Mucosa of rectum (tissue), 2 donors: Measurements from ENCODE around the gene GLB1L.

Experiments used
- H3K27ac ChIP-seq, 2 donors: one replicate each; pipeline ENCODE4 v1.7.0; 2013; ENCODE audit warnings: inconsistent platforms in 2 of 2, low read depth in 2 of 2, low read length in 2 of 2
- H3K27me3 ChIP-seq, 2 donors: one replicate each; pipeline ENCODE4 v1.7.0; 2013; ENCODE audit warnings: low read length in 2 of 2; ENCODE audit not compliant: control insufficient read depth in 2 of 2, insufficient read depth in 2 of 2
- H3K36me3 ChIP-seq, 2 donors: one replicate each; pipeline ENCODE4 v1.7.0; 2013; ENCODE audit warnings: low read length in 2 of 2; ENCODE audit not compliant: control insufficient read depth in 2 of 2, insufficient read depth in 2 of 2
- H3K4me1 ChIP-seq, 2 donors: one replicate each; pipeline ENCODE4 v1.7.0; 2013; ENCODE audit warnings: low read length in 2 of 2, mild to moderate bottlenecking in 1 of 2; ENCODE audit not compliant: control insufficient read depth in 2 of 2, insufficient read depth in 2 of 2
- H3K4me3 ChIP-seq, 2 donors: one replicate each; pipeline ENCODE4 v1.7.0; 2013; ENCODE audit warnings: low read length in 2 of 2
- H3K9ac ChIP-seq, 2 donors: one replicate each; pipeline ENCODE4 v1.7.0; 2013; ENCODE audit warnings: low read length in 2 of 2, low read depth in 1 of 2, mild to moderate bottlenecking in 1 of 2
- H3K9me3 ChIP-seq, 2 donors: one replicate each; pipeline ENCODE4 v1.7.0; 2013; ENCODE audit warnings: low read length in 2 of 2; ENCODE audit not compliant: control insufficient read depth in 2 of 2
- donor health status: healthy.
- donor health status: Normal muscosa, but diverticular disease.

Gene GLB1L

GRCh38 chr2:219281588-219281987 is 36.3 kb upstream of the GLB1L start:
- Histone ChIP-seq H3K9me3 (no peaks in the 10 kb centered on the region), H3K27me3 (no peaks in the 10 kb centered on the region), H3K36me3 (peaks cover 28 to 36% of the 10 kb centered on the region in 2 donors), H3K4me3 (no peak overlapping the region), H3K27ac (no peak overlapping the region), H3K4me1 (peaks cover 23 to 26% of the 10 kb centered on the region in 2 donors), H3K9ac (no peak overlapping the region)

DNA sequence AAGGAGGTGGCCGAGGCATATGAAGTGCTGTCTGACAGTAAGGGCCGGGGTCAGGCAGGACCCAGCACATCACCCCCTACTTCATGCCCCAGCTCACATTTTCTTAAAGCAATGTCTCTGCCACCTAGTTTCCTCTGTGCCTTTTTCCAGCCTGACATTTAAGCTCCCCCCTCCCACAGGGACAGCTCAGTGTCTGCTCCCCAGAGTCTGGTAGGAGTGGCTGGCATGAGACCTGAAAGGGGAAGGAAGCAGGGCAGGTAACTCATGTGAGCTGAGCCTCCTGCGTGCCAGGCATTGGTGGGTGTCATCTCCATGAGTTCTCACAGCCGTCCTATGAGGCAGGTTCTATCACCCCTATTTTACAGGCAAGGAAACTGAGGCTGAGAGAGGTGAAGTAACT is 35.4 kb upstream of the GLB1L start:
- Histone ChIP-seq H3K9ac (no peak overlapping the region), H3K4me3 (no peak overlapping the region), H3K4me1 (peaks cover 23 to 26% of the 10 kb centered on the region in 2 donors), H3K27ac (no peak overlapping the region), H3K36me3 (peaks cover 28 to 35% of the 10 kb centered on the region in 2 donors), H3K27me3 (no peaks in the 10 kb centered on the region), H3K9me3 (no peaks in the 10 kb centered on the region)

- peak overlapping the region; percentile 91 to 94 for H3K9ac ChIP-seq
- peaks cover 23 to 26% of the 10 kb centered on the region in 2 donors for H3K4me1 ChIP-seq
- peak overlapping the region; percentile 93 to 96 for H3K27ac ChIP-seq
Observed at GRCh38 chr2:219279916-219280516, 34.8 kb upstream of the GLB1L start.

DNA sequence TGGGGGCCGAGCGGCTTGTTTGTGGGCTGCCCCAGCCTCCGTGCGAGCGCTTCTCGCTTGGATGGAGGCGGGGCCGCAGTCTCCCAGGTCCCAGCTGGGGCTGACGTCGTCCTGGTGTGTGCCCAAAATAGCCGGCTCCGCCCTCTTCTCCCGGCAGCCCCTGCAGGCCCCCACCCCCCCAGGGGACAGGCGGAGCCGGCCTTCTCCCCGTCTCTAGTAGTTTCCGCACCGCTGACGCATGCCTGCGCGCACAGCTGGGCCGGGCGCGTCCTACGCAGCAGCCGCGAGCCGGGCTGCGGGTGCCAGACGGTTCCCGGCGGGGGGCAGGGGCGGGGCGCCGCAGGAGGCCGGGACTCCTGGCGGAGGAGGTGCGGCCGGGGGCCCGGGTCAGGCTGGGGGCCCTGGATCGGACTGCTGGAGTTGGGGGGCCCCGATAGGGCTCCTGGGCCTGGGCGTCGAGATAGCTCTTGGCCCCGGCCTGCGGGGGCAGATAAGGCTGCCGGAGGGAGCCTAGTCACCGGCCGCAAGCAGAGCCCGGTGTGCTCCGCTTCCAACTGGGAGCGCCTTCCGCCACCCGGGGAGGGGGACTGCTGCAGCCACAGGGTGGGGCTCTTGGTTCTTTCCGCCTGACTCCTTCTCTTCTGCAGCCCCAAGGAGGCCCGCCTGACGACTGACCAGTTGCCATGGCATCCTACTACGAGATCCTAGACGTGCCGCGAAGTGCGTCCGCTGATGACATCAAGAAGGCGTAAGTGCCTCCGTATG is 34.1 kb upstream of the GLB1L start, which contains the start of gene DNAJB2:
Gene DNAJB2, plus strand, starts transcription at position 216 of the 765 bp plus-strand sequence. Its CDS starts 468 bp downstream, at position 684.
- Histone ChIP-seq H3K9ac (peak within 1 kb of the TSS; percentile 91 to 94), H3K9me3 (no peaks in the 10 kb centered on the region), H3K4me1 (peaks cover 23 to 26% of the 10 kb centered on the region in 2 donors), H3K27ac (peak within 1 kb of the TSS; percentile 93 to 96), H3K36me3 (peaks cover 26 to 27% of the 10 kb centered on the region in 2 donors), H3K27me3 (no peaks in the 10 kb centered on the region), H3K4me3 (peak within 1 kb of the TSS; percentile 82 to 86)

More at GRCh38 chr2:219279916-219280516, 34.8 kb upstream of the GLB1L start:
- Histone ChIP-seq H3K36me3 (peaks cover 28 to 30% of the 10 kb centered on the region in 2 donors), H3K9me3 (no peaks in the 10 kb centered on the region), H3K4me3 (peak overlapping the region; percentile 82 to 86), H3K27me3 (no peaks in the 10 kb centered on the region)

DNA sequence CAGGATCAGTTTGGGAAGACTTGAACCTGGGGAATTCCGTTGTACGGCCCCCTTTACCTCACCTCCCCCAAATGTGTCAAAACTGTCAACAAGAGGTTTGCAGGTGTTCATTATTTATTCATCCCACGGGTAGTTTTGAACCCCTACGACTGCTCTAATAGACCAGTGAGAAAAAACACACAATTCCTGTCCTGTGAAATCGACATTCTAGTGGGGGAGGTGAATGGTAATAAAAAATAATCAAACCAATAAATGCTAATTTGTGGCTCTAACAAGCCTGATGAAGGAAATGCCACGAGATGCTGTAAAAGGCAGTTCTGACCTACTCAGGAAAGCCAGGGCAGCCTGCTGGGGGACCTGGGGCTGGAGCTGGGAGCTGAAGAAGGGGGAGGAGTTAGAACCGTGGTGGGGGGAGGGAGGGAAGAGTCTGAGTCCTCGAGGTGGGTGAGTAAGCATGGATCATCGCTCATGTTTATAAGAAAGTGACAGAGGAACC is 33.5 kb upstream of the GLB1L start:
- no peaks in the 10 kb centered on the region for H3K9me3 ChIP-seq
- peaks cover 21 to 24% of the 10 kb centered on the region in 2 donors for H3K36me3 ChIP-seq
- H3K27me3 ChIP-seq: no peaks in the 10 kb centered on the region
- peaks cover 23 to 26% of the 10 kb centered on the region in 2 donors for H3K4me1 ChIP-seq
- peak overlapping the region; percentile 87 to 94 for H3K9ac ChIP-seq
- H3K4me3 ChIP-seq: peak overlapping the region; percentile 72 to 77
- peak overlapping the region; percentile 93 to 96 for H3K27ac ChIP-seq

- H3K27ac ChIP-seq: peak overlapping the region; percentile 48 to 96
- H3K4me1 ChIP-seq: peaks cover 23 to 26% of the 10 kb centered on the region in 2 donors
- H3K4me3 ChIP-seq: peak overlapping the region; percentile 42 to 71
- H3K9ac ChIP-seq: peak overlapping the region; percentile 87 to 94
- H3K9me3 ChIP-seq: no peaks in the 10 kb centered on the region
- peaks cover 16 to 18% of the 10 kb centered on the region in 2 donors for H3K36me3 ChIP-seq
- H3K27me3 ChIP-seq: no peaks in the 10 kb centered on the region
Observed at GRCh38 chr2:219277703-219278654, 32.7 kb upstream of the GLB1L start.

DNA sequence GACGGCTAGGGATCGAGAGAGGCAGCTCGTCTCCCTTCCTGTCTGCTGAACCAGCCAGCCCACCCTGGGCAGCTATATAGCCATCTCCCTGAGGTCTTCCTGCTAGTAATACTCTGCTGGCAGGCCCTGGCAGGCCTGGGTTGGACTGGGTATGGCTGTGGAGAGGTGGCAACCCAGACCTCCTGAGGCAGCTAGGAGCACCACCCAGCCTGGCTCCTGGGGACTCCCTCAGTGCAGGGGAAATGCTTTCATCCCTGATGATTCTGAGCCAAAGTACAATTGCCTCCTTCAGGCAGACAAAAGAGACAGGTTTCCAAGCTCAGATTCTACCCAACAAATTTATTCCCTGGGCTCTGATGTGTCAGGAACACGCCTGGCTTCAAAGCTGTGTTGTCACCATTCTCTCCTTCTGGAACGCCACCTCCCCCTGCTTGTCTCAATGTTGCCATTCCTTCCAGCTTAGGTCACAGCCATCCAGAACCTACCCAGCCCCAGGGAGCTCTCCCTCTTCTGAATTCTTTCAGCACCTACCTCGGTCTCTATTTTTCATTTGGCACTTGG is 29.2 kb upstream of the GLB1L start:
- Histone ChIP-seq H3K4me3 (no peak overlapping the region), H3K27ac (no peak overlapping the region), H3K36me3 (no peaks in the 10 kb centered on the region), H3K4me1 (peaks cover 15 to 18% of the 10 kb centered on the region in 2 donors), H3K27me3 (no peaks in the 10 kb centered on the region), H3K9ac (no peak overlapping the region), H3K9me3 (no peaks in the 10 kb centered on the region)

DNA sequence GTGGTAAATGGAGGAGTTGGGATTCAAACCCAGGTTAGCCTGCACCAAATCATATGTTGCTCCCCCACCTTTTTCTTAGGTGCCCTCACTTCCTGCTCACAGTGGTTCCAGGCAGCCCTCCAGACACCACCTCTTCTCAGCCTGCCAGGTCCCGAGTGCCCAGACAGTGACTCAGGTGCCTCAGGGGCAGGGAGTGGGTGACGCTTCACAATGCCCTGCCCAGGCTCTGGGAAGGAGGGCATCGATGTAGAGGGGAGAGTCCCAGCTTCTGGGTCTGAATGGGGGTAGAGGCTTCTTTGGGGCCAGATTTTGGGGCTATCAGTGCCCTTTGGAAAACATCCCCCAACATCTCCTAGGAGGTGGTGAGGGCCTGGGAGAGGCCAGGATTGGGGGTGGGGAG is 28.7 kb upstream of the GLB1L start:
- H3K9me3 ChIP-seq: no peaks in the 10 kb centered on the region
- H3K4me3 ChIP-seq: no peak overlapping the region
- H3K27ac ChIP-seq: no peak overlapping the region
- no peak overlapping the region for H3K9ac ChIP-seq
- no peaks in the 10 kb centered on the region for H3K36me3 ChIP-seq
- no peaks in the 10 kb centered on the region for H3K27me3 ChIP-seq
- H3K4me1 ChIP-seq: peaks cover 15 to 17% of the 10 kb centered on the region in 2 donors

DNA sequence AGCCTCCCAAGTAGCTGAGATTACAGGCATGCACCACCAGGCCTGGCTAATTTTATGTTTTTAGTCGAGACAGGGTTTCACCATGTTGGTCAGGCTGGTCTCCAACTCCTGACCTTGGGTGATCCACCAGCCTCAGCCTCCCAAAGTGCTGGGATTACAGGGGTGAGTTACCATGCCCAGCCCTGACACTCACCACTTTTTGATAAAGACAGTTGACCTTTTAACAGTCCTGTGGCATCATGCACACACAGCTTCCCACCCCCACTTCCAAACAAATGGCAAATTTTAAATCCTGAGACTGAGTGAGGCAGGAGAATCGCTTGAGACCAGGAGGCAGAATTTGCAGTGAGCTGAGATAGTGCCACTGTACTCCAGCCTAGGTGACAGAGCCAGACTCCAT is 27.8 kb upstream of the GLB1L start:
- H3K9ac ChIP-seq: no peak overlapping the region
- H3K36me3 ChIP-seq: no peaks in the 10 kb centered on the region
- H3K27ac ChIP-seq: no peak overlapping the region

More for the DNA sequence above, 27.8 kb upstream of the GLB1L start:
- H3K9me3 ChIP-seq: no peaks in the 10 kb centered on the region
- H3K4me3 ChIP-seq: no peak overlapping the region
- no peaks in the 10 kb centered on the region for H3K27me3 ChIP-seq
- peaks cover 6 to 8% of the 10 kb centered on the region in 2 donors for H3K4me1 ChIP-seq
